HG02852 (cell line): ENCODE measurements around the gene SFRP2.
A peak's percentile ranks its signal among the peaks of the same experiment; 100 is the strongest.

Experiments used
- ATAC-seq: cut with Tn5 transposase; IDR thresholded peaks from one replicate; pipeline ENCODE4 v1.9.1; 2021; ENCODE audit warnings: mild to moderate bottlenecking, moderate library complexity; ENCODE audit not compliant: unreplicated experiment

Gene SFRP2

GRCh38 chr4:153798420-153798819, 9.5 kb upstream of the SFRP2 start:
- ATAC-seq: no peak

- no peak for ATAC-seq
These were observed 5.1 kb upstream of the SFRP2 start for GRCh38 chr4:153794006-153794405.

GRCh38 chr4:153792618-153793247, 3.9 kb upstream of the SFRP2 start:
- no peak for ATAC-seq

- ATAC-seq: no peak
These were observed 3.1 kb upstream of the SFRP2 start for GRCh38 chr4:153791746-153792617.

GRCh38 chr4:153790962-153791551, 2.2 kb upstream of the SFRP2 start:
- ATAC-seq: no peak

- ATAC-seq: no peak
These were observed 1.6 kb upstream of the SFRP2 start for GRCh38 chr4:153790500-153790865.

GRCh38 chr4:153789741-153790499, 1.0 kb upstream of the SFRP2 start:
- no peak for ATAC-seq

- ATAC-seq: no peak
These were observed 851 bp downstream of the SFRP2 start for GRCh38 chr4:153788051-153788412.

GRCh38 chr4:153787575-153787974, 1.3 kb downstream of the SFRP2 start:
- no peak for ATAC-seq

- ATAC-seq: no peak
These were observed 1.8 kb downstream of the SFRP2 start for GRCh38 chr4:153787061-153787560.

- no peak for ATAC-seq
These were observed 2.8 kb downstream of the SFRP2 start for GRCh38 chr4:153785910-153786721.

GRCh38 chr4:153784166-153784699, 4.7 kb downstream of the SFRP2 start:
- ATAC-seq: no peak

- no peak for ATAC-seq
These were observed 6.3 kb downstream of the SFRP2 start for GRCh38 chr4:153782581-153782980.

GRCh38 chr4:153781717-153782416, 7.0 kb downstream of the SFRP2 start:
- ATAC-seq: no peak

- peak; percentile 8 for ATAC-seq
These were observed 7.6 kb downstream of the SFRP2 start for GRCh38 chr4:153781280-153781679.

- peak; percentile 84 for ATAC-seq
These were observed 8.0 kb downstream of the SFRP2 start for GRCh38 chr4:153780876-153781275.

- ATAC-seq: no peak
These were observed 8.7 kb downstream of the SFRP2 start for GRCh38 chr4:153780221-153780620.

GRCh38 chr4:153778383-153778782, 10.5 kb downstream of the SFRP2 start:
- no peak for ATAC-seq

GRCh38 chr4:153777421-153777820, 11.5 kb downstream of the SFRP2 start:
- no peak for ATAC-seq
